GM12878 (cell line): ENCODE measurements around the gene PSMB9. TPM values are rescaled to one million over a fixed set of nuclear protein-coding genes. Genes with fewer than 3 reads are reported as not detected.

ENCODE experiments used
- ATAC-seq: fragments of 200-7000 bp; cut with Tn5 transposase; 3 replicates; pipeline ENCODE4 v1.9.1; 2020; ENCODE audit warnings: mild to moderate bottlenecking, moderate library complexity
- BruUV-seq: library from RNA; stranded (reverse); fragments of 400-500 nt; replicated peaks from 2 replicates; lab custom pipeline; 2021; lab: Mats Ljungman, UMichigan
- CTCF ChIA-PET: fragments of 300-600 bp; sonication (Branson Sonifier 250); formaldehyde crosslinking; extraction: SDS; loops from one replicate; lab custom pipeline; 2021; ENCODE audit warnings: inconsistent platforms; lab: Yijun Ruan, JAX
- POLR2A ChIA-PET: fragments of 350-600 bp; formaldehyde crosslinking; extraction: SDS; loops from one replicate; lab custom pipeline; 2021; ENCODE audit warnings: inconsistent platforms; lab: Charles Lee
- RAD21 ChIA-PET: fragments of 300-600 bp; sonication (Branson Sonifier 250); formaldehyde crosslinking; loops from one replicate; lab custom pipeline; 2023; ENCODE audit warnings: antibody characterized with exemption; ENCODE audit not compliant: unreplicated experiment; lab: Charles Lee
- SMC1A ChIA-PET: fragments of 300-600 bp; sonication (Branson Sonifier 250); formaldehyde crosslinking; loops from one replicate; lab custom pipeline; 2023; ENCODE audit not compliant: unreplicated experiment, uncharacterized antibody; lab: Charles Lee
- DNase-seq: peaks from one replicate; pipeline ENCODE4 v3.0.0-alpha.2; 2011; ENCODE audit warnings: low read depth, low spot score
- FAIRE-seq: peaks from 3 replicates; lab custom pipeline; 2011; peaks lifted over from hg19 to GRCh38; lab: Jason Lieb, UNC
- H2AFZ ChIP-seq: 2 replicates; pipeline ENCODE4 v1.6.0; 2011; ENCODE audit warnings: low read depth, low read length, control low read depth; ENCODE audit not compliant: control insufficient read depth
- H3K27ac ChIP-seq: 2 replicates; pipeline ENCODE4 v1.5.1; 2011; ENCODE audit warnings: control low read depth; ENCODE audit not compliant: control insufficient read depth, insufficient read depth
- H3K27me3 ChIP-seq, 2 experiments: replicated peaks in 1 of 2; 2 replicates each; pipeline versions ENCODE4 v1.6.0 to v1.6.1; 2011; ENCODE audit warnings: low read length in 1 of 2; ENCODE audit not compliant: control insufficient read depth in 2 of 2, insufficient read depth in 2 of 2
- H3K36me3 ChIP-seq, 2 experiments: 2 replicates each; pipeline ENCODE4 v1.5.1; 2011; ENCODE audit warnings: low read length in 1 of 2; ENCODE audit not compliant: control insufficient read depth in 2 of 2, insufficient read depth in 2 of 2
- H3K4me1 ChIP-seq: 2 replicates; pipeline ENCODE4 v1.6.1; 2011; ENCODE audit warnings: mild to moderate bottlenecking, low read length, moderate library complexity, mixed read lengths; ENCODE audit not compliant: control insufficient read depth, insufficient read depth
- H3K4me2 ChIP-seq: 2 replicates; pipeline ENCODE4 v1.6.0; 2011; ENCODE audit warnings: control low read depth; ENCODE audit not compliant: control insufficient read depth, insufficient read depth
- H3K4me3 ChIP-seq: fragments of 200-600 bp; sonication (generic); 2 replicates; pipeline ENCODE4 v1.5.1; 2016
- H3K79me2 ChIP-seq: 2 replicates; pipeline ENCODE4 v1.6.0; 2011; ENCODE audit warnings: low read length; ENCODE audit not compliant: control insufficient read depth, insufficient read depth
- H3K9ac ChIP-seq: 2 replicates; pipeline ENCODE4 v1.8.0; 2011; ENCODE audit warnings: low read length, control low read depth, mixed read lengths; ENCODE audit not compliant: control insufficient read depth, insufficient read depth
- H3K9me3 ChIP-seq: replicated peaks from 3 replicates; pipeline ENCODE4 v1.5.1; 2011; ENCODE audit warnings: mild to moderate bottlenecking, low read length; ENCODE audit not compliant: control insufficient read depth, insufficient read depth
- H4K20me1 ChIP-seq: 2 replicates; pipeline ENCODE4 v1.6.0; 2011; ENCODE audit not compliant: control insufficient read depth, insufficient read depth
- HDGF ChIP-seq: fragments of 450-650 bp; IDR thresholded peaks from 2 replicates; pipeline ENCODE4 v1.6.1; 2016; ENCODE audit warnings: antibody characterized with exemption
- NFXL1 ChIP-seq: fragments of 450-650 bp; IDR thresholded peaks from 2 replicates; pipeline ENCODE4 v1.6.1; 2017; ENCODE audit warnings: antibody characterized with exemption, mild to moderate bottlenecking, borderline replicate concordance
- POLR2AphosphoS5 ChIP-seq: IDR thresholded peaks from 2 replicates; pipeline ENCODE4 v1.6.1; 2011; ENCODE audit warnings: mild to moderate bottlenecking, low read length, inconsistent platforms
- PRDM15 ChIP-seq: fragments of 450-650 bp; formaldehyde crosslinking; IDR thresholded peaks from 2 replicates; pipeline ENCODE4 v1.4.0; 2020; ENCODE audit warnings: mild to moderate bottlenecking, moderate library complexity
- ZBTB4 ChIP-seq: fragments of 450-650 bp; formaldehyde crosslinking; IDR thresholded peaks from 2 replicates; pipeline ENCODE4 v1.4.0; 2022; ENCODE audit warnings: mild to moderate bottlenecking, moderate library complexity
- ZNF207 ChIP-seq: fragments of 450-650 bp; IDR thresholded peaks from 2 replicates; pipeline ENCODE4 v1.6.1; 2014; ENCODE audit warnings: antibody characterized with exemption, mild to moderate bottlenecking, borderline replicate concordance
- ZNF687 ChIP-seq: fragments of 450-650 bp; IDR thresholded peaks from 2 replicates; pipeline ENCODE4 v1.6.1; 2017; ENCODE audit warnings: mild to moderate bottlenecking, moderate library complexity
- WGBS: methylation state at CpG from one replicate; pipeline ENCODE4 v1.1.6; 2016; ENCODE audit warnings: low lambda C conversion rate; ENCODE audit not compliant: insufficient replicate concordance, insufficient coverage; ENCODE audit errors: missing lambda C conversion rate; 5-methylcytosine and 5-hydroxymethylcytosine counted together
- in situ Hi-C: fragments of 300-500 bp; cut with MboI; formaldehyde crosslinking; loops from 9 replicates; pipeline ENCODE4 v1.14.3; 2018; ENCODE audit warnings: mixed read lengths
- intact Hi-C: fragments of 100-400 bp; cut with micrococcal nuclease; formaldehyde crosslinking; loops from one replicate; pipeline ENCODE4 v1.14.2; 2022; ENCODE audit not compliant: unreplicated experiment
- polyA plus RNA-seq, 11 experiments: library from polyadenylated mRNA; depleted of rRNA in 4 of 11; unstranded in 6 of 11; stranded (reverse) in 5 of 11; fragments of >200 nt; fragmentation: Nextera tagmentation in 4 of 11; fragmentation: Illumina TruSeq in 1 of 11; extraction: Ambion mirVana in 4 of 11; extraction: Trizol in 1 of 11; gene quantifications; 1 replicate in 1 of 11; 2 replicates in 10 of 11; pipeline versions ENCODE4 v1.2.1 to v1.2.3, GENCODE V29; 2011 to 2016; ENCODE audit warnings: inconsistent platforms in 2 of 11, missing spikeins in 2 of 11, low read depth in 1 of 11
- total RNA-seq, 4 experiments: library from RNA; depleted of rRNA in 3 of 4; stranded (reverse); fragments of >200 nt in 3 of 4; fragmentation: Illumina TruSeq in 1 of 4; extraction: Trizol in 1 of 4; gene quantifications; 2 replicates each; pipeline versions ENCODE4 v1.2.1 to v1.2.3, GENCODE V29; 2013 to 2021
- TF ChIP-seq, protein P1 (sequence below): fragments of 450-650 bp; IDR thresholded peaks from 2 replicates; pipeline ENCODE4 v1.6.1; 2016; ENCODE audit warnings: mild to moderate bottlenecking

Gene PSMB9
- total and polyA plus RNA-seq, 10 of the 15 experiments (the other 5 are each of a cell fraction or from before 2014, with no cell fraction given) = 167 to 517 (median 275) TPM

DNA sequence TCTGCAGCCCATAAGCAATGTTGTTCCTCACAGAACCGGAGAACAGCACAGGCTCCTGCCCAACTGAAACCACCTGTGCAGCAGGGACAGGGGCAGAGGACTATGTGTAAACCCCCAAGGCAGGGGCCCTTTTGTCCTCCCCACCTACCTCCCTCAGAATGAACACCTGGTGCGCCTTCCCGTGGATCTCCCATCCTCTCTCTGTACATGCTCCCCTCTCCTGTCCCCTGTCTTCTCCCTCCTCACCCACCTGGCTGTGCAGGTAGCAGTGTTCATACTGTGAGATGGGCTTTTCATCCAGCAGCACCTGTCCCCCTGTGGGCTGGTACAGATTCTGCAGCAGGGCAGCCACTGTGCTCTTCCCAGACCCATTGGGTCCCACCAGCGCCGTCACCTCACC, 24.0 kb upstream of the PSMB9 start (continued):
- TF ChIP-seq ZNF687 (no peak), HDGF (no peak)

DNA sequence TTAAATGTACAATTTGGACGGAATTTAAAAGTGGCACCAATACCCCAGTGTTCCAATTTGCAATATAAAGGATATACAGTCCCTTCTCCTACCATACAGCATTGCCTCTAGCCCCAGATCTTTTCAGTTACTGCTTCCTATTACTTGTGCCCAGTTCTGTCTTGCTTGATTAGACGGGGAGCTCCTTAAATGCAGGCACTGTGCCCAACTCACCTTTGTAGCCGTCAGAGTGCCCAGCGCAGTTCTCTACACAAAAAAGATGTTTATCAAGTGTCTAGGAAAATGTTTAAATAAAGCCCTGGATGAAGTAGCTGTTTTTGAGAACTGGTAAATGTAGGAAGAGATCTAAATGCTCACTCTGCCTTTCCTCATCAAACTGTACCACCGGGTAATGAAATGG, 23.1 kb upstream of the PSMB9 start:
- Histone ChIP-seq H2AFZ (no peak overlapping the region), H3K27me3 (no peaks in the 10 kb centered on the region), H3K4me1 (peaks cover 14% of the 10 kb centered on the region; the same call in 1 of the 2 replicates), H3K9me3 (no peaks in the 10 kb centered on the region; the same call in 2 of the 3 replicates), H3K79me2 (peaks cover 10% of the 10 kb centered on the region), H4K20me1 (no peaks in the 10 kb centered on the region), H3K36me3 (peaks cover 14 to 58% of the 10 kb centered on the region in 2 experiments), H3K4me2 (no peak overlapping the region), H3K27ac (no peak overlapping the region), H3K4me3 (no peak overlapping the region), H3K9ac (no peak overlapping the region)
- ATAC-seq = no peak
- in situ Hi-C loops (no loop called here), intact Hi-C loops (no loop called here)
- no TSS peak for BruUV-seq
- ChIA-PET SMC1A (interaction anchor here (0.7 to 1.2 kb wide), 3 partner anchors 9 to 40 kb away, joined by 3 to 8 read pairs (median 3); no protein-coding TSS in a partner anchor), POLR2A (interaction anchor here (1.2 kb wide), 1 partner anchor 24 kb away, joined by 3 read pairs; no protein-coding TSS in a partner anchor), RAD21 (no interaction called here), CTCF (interaction anchor here (3.7 to 5.4 kb wide), 2 partner anchors 10 to 37 kb away, joined by 13 to 30 read pairs; no protein-coding TSS in a partner anchor)
- DNase-seq = no peak
- WGBS = 86% methylated on average over 5 of the region's 5 CpGs
- FAIRE-seq = no peak
- TF ChIP-seq ZBTB4 (no peak), POLR2AphosphoS5 (no peak), ZNF207 (no peak), NFXL1 (no peak), PRDM15 (CRISPR knock-in tag) (no peak)
- TF ChIP-seq, protein P1, sequence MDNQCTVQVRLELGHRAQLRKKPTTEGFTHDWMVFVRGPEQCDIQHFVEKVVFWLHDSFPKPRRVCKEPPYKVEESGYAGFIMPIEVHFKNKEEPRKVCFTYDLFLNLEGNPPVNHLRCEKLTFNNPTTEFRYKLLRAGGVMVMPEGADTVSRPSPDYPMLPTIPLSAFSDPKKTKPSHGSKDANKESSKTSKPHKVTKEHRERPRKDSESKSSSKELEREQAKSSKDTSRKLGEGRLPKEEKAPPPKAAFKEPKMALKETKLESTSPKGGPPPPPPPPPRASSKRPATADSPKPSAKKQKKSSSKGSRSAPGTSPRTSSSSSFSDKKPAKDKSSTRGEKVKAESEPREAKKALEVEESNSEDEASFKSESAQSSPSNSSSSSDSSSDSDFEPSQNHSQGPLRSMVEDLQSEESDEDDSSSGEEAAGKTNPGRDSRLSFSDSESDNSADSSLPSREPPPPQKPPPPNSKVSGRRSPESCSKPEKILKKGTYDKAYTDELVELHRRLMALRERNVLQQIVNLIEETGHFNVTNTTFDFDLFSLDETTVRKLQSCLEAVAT = no peak
